A549 (cell line): Measurements from ENCODE around the gene ARHGAP4. TPM values are rescaled to one million over a fixed set of nuclear protein-coding genes. Genes with fewer than 3 reads are reported as not detected.

Source experiments
- ATAC-seq, 2 experiments: fragments of 200-7000 bp in 1 of 2; fragments of >200 bp in 1 of 2; cut with Nextera tagmentation in 1 of 2; cut with Tn5 transposase in 1 of 2; 3 replicates each; pipeline versions ENCODE4 v1.8.0 to v1.9.1; 2018 to 2020; ENCODE audit warnings: mild to moderate bottlenecking in 1 of 2, moderate library complexity in 1 of 2
- CTCF ChIA-PET: fragments of 300-600 bp; sonication (Branson Sonifier 250); formaldehyde crosslinking; extraction: SDS; loops from one replicate; lab custom pipeline; 2021; ENCODE audit warnings: antibody characterized with exemption, inconsistent platforms; lab: Yijun Ruan, JAX
- POLR2A ChIA-PET: fragments of 350-600 bp; formaldehyde crosslinking; extraction: SDS; loops from one replicate; lab custom pipeline; 2021; ENCODE audit warnings: antibody characterized with exemption, inconsistent platforms; lab: Yijun Ruan, JAX
- DNase-seq, 2 experiments: peaks; one replicate each; pipeline versions ENCODE4 v3.0.0 to v3.0.0-alpha.2; 2011 to 2016; ENCODE audit warnings: low read depth in 1 of 2, low spot score in 1 of 2
- FAIRE-seq: peaks from 2 replicates; lab custom pipeline; 2011; peaks lifted over from hg19 to GRCh38; lab: Jason Lieb, UNC
- H3K27ac ChIP-seq, 2 experiments: fragments of >200 bp; sonication (Bioruptor Twin); formaldehyde crosslinking; 3 replicates each; pipeline ENCODE4 v1.5.1; 2016 to 2017
- H3K4me1 ChIP-seq: fragments of >200 bp; sonication (Bioruptor Twin); formaldehyde crosslinking; 3 replicates; pipeline ENCODE4 v1.6.1; 2016
- H3K4me2 ChIP-seq: fragments of >200 bp; sonication (Bioruptor Twin); formaldehyde crosslinking; 3 replicates; pipeline ENCODE4 v1.6.1; 2016
- H3K4me3 ChIP-seq: fragments of >200 bp; sonication (Bioruptor Twin); formaldehyde crosslinking; 3 replicates; pipeline ENCODE4 v1.5.1; 2016
- H3K9me3 ChIP-seq: fragments of >200 bp; sonication (Bioruptor Twin); formaldehyde crosslinking; 3 replicates; pipeline ENCODE4 v1.6.1; 2016
- ATOH8 ChIP-seq: fragments of 250-450 bp; sonication (Bioruptor Pico); IDR thresholded peaks from 2 replicates; pipeline ENCODE4 v1.5.0; 2020; ENCODE audit warnings: low read depth, mild to moderate bottlenecking, moderate library complexity
- BHLHE40 ChIP-seq: IDR thresholded peaks from 2 replicates; pipeline ENCODE4 v1.6.1; 2012; ENCODE audit warnings: low read depth, low read length, inconsistent platforms
- CBX2 ChIP-seq: fragments of 200-600 bp; sonication (generic); IDR thresholded peaks from 2 replicates; pipeline ENCODE4 v1.6.1; 2016; ENCODE audit warnings: low read depth, mild to moderate bottlenecking, borderline replicate concordance
- CEBPB ChIP-seq, 2 experiments: fragments of >200 bp in 1 of 2; sonication (Bioruptor Twin) in 1 of 2; formaldehyde crosslinking in 1 of 2; IDR thresholded peaks; 2 replicates each; pipeline ENCODE4 v1.6.1; 2012 to 2016
- CHD2 ChIP-seq: fragments of 150-350 bp; IDR thresholded peaks from 2 replicates; pipeline ENCODE4 v1.6.1; 2014; ENCODE audit warnings: low read length; ENCODE audit not compliant: partially characterized antibody
- EHF ChIP-seq: fragments of 250-450 bp; sonication (Bioruptor Pico); IDR thresholded peaks from 2 replicates; pipeline ENCODE4 v1.5.0; 2020; ENCODE audit warnings: mild to moderate bottlenecking
- ELK1 ChIP-seq: fragments of 150-350 bp; IDR thresholded peaks from 2 replicates; pipeline ENCODE4 v1.6.1; 2014; ENCODE audit warnings: low read depth, mild to moderate bottlenecking, low read length
- FOSB ChIP-seq: fragments of 250-450 bp; sonication (Bioruptor Pico); IDR thresholded peaks from 2 replicates; pipeline ENCODE4 v1.5.0; 2020; ENCODE audit warnings: mild to moderate bottlenecking, moderate library complexity
- FOSL2 ChIP-seq, 2 experiments: fragments of 450-650 bp in 1 of 2; fragments of >200 bp in 1 of 2; sonication (Bioruptor Twin) in 1 of 2; formaldehyde crosslinking; IDR thresholded peaks; 2 replicates each; pipeline versions ENCODE4 v1.5.0 to v1.6.1; 2016 to 2020; ENCODE audit warnings: mild to moderate bottlenecking in 1 of 2, moderate library complexity in 1 of 2
- HDAC2 ChIP-seq: fragments of 200-600 bp; sonication (generic); IDR thresholded peaks from 2 replicates; pipeline ENCODE4 v1.6.1; 2016
- HMGXB4 ChIP-seq: fragments of 250-450 bp; sonication (Bioruptor Pico); IDR thresholded peaks from 2 replicates; pipeline ENCODE4 v1.5.0; 2021; ENCODE audit warnings: mild to moderate bottlenecking, moderate library complexity, borderline replicate concordance
- JUNB ChIP-seq: fragments of >200 bp; sonication (Bioruptor Twin); formaldehyde crosslinking; IDR thresholded peaks from 2 replicates; pipeline ENCODE4 v1.6.1; 2016
- KDM1A ChIP-seq: fragments of 200-600 bp; sonication (generic); IDR thresholded peaks from 2 replicates; pipeline ENCODE4 v1.6.1; 2016; ENCODE audit warnings: low read depth, mild to moderate bottlenecking
- MAX ChIP-seq: IDR thresholded peaks from 2 replicates; pipeline ENCODE4 v1.6.1; 2012
- MAZ ChIP-seq: fragments of 150-350 bp; IDR thresholded peaks from 2 replicates; pipeline ENCODE4 v1.6.1; 2014; ENCODE audit warnings: antibody characterized with exemption, low read depth, low read length, borderline replicate concordance
- NPAS2 ChIP-seq: fragments of 250-450 bp; sonication (Bioruptor Pico); IDR thresholded peaks from 2 replicates; pipeline ENCODE4 v1.8.0; 2022; ENCODE audit warnings: mild to moderate bottlenecking, moderate library complexity, borderline replicate concordance
- NR3C1 ChIP-seq: fragments of >200 bp; sonication (Bioruptor Twin); formaldehyde crosslinking; IDR thresholded peaks from 3 replicates; pipeline ENCODE4 v1.6.1; 2017
- PBX3 ChIP-seq: IDR thresholded peaks from 2 replicates; pipeline ENCODE4 v1.6.1; 2012
- PHF8 ChIP-seq: fragments of 200-600 bp; sonication (generic); IDR thresholded peaks from 2 replicates; pipeline ENCODE4 v1.6.1; 2016; ENCODE audit warnings: low read depth, mild to moderate bottlenecking, antibody characterized with exemption, moderate library complexity, borderline replicate concordance
- POLR2AphosphoS2 ChIP-seq: conservative IDR thresholded peaks from 2 replicates; pipeline ENCODE4 v1.6.1; 2012; ENCODE audit warnings: low read length, improper control_type of control experiment, inconsistent platforms
- RARB ChIP-seq: fragments of 250-450 bp; sonication (Bioruptor Pico); IDR thresholded peaks from 2 replicates; pipeline ENCODE4 v1.8.0; 2021; ENCODE audit warnings: mild to moderate bottlenecking, moderate library complexity
- REST ChIP-seq: fragments of 200-600 bp; sonication (generic); IDR thresholded peaks from 2 replicates; pipeline ENCODE4 v1.6.1; 2016; ENCODE audit warnings: antibody characterized with exemption, mild to moderate bottlenecking, moderate library complexity
- RFX5 ChIP-seq: fragments of 450-650 bp; IDR thresholded peaks from 2 replicates; pipeline ENCODE4 v1.7.1; 2014; ENCODE audit warnings: antibody characterized with exemption, mild to moderate bottlenecking, moderate library complexity
- RNF2 ChIP-seq: fragments of 200-600 bp; sonication (generic); IDR thresholded peaks from 2 replicates; pipeline ENCODE4 v1.6.1; 2016; ENCODE audit warnings: low read depth, mild to moderate bottlenecking, antibody characterized with exemption, moderate library complexity, borderline replicate concordance
- SREBF2 ChIP-seq: fragments of 450-650 bp; IDR thresholded peaks from 2 replicates; pipeline ENCODE4 v1.6.1; 2014; ENCODE audit warnings: mild to moderate bottlenecking, moderate library complexity
- ZC3H11A ChIP-seq: fragments of 450-650 bp; IDR thresholded peaks from 2 replicates; pipeline ENCODE4 v1.6.1; 2014; ENCODE audit warnings: antibody characterized with exemption, mild to moderate bottlenecking
- ZFP36 ChIP-seq: fragments of 450-650 bp; IDR thresholded peaks from 2 replicates; pipeline ENCODE4 v1.6.1; 2014; ENCODE audit warnings: borderline replicate concordance; ENCODE audit not compliant: partially characterized antibody
- ZSCAN20 ChIP-seq: fragments of 250-450 bp; sonication (Bioruptor Pico); IDR thresholded peaks from 2 replicates; pipeline ENCODE4 v1.8.0; 2022; ENCODE audit warnings: mild to moderate bottlenecking, moderate library complexity
- WGBS: methylation state at CpG from one replicate; pipeline ENCODE4 v1.1.6; 2017; ENCODE audit errors: missing lambda C conversion rate; 5-methylcytosine and 5-hydroxymethylcytosine counted together
- polyA plus RNA-seq, 4 experiments: library from polyadenylated mRNA; depleted of rRNA in 3 of 4; stranded (reverse); fragments of >200 nt; fragmentation: RNase III in 1 of 4; extraction: RNeasy Plus Mini Kit Qiagen cat#74134 plus additional on column Dnase treatment in 1 of 4; gene quantifications; 2 replicates in 3 of 4; 3 replicates in 1 of 4; pipeline ENCODE4 v1.2.3, GENCODE V29; 2011 to 2017

ARHGAP4 gene
- polyA plus RNA-seq, 2 of the 4 experiments (the other 2 are of a cell fraction) = 0.78 to 0.98 TPM

GRCh38 chrX:153887385-153887784, 38.7 kb downstream of the ARHGAP4 start:
- no peaks in the 10 kb centered on the region for H3K9me3 ChIP-seq
- H3K27ac ChIP-seq = no peak overlapping the region
- no peak for ATAC-seq
- ChIA-PET POLR2A (no interaction called here), CTCF (interaction anchor here (1.1 to 1.5 kb wide), 2 partner anchors 28 to 60 kb away, joined by 3 to 6 read pairs; no protein-coding TSS in a partner anchor)
- H3K4me2 ChIP-seq = no peak overlapping the region
- 76% methylated on average over 8 of the region's 8 CpGs for WGBS
- peaks cover 21% of the 10 kb centered on the region for H3K4me1 ChIP-seq
- no peak for DNase-seq
- TF ChIP-seq POLR2AphosphoS2 = no peak
- no peak for TF ChIP-seq ZC3H11A
- no peak for TF ChIP-seq ZFP36
- no peak for TF ChIP-seq NPAS2
- TF ChIP-seq RNF2 = no peak
- TF ChIP-seq CEBPB (IDR thresholded peaks at IDR 0.05) = no peak
- TF ChIP-seq KDM1A = no peak
- no peak for TF ChIP-seq FOSL2 (IDR thresholded peaks at IDR 0.05)
- TF ChIP-seq FOSL2 (CRISPR knock-in tag; IDR thresholded peaks at IDR 0.05) = no peak
- TF ChIP-seq ATOH8 (CRISPR knock-in tag) = no peak
- no peak for TF ChIP-seq CBX2
- TF ChIP-seq FOSB (CRISPR knock-in tag) = no peak
- no peak for TF ChIP-seq RARB (CRISPR knock-in tag)
- TF ChIP-seq MAZ = no peak
- FAIRE-seq = no peak
- H3K4me3 ChIP-seq = no peak overlapping the region

GRCh38 chrX:153886915-153887314, 39.1 kb downstream of the ARHGAP4 start:
- ChIA-PET POLR2A (no interaction called here), CTCF (interaction anchor here (1.1 to 1.5 kb wide), 3 partner anchors 28 to 60 kb away, joined by 3 to 6 read pairs (median 3); no protein-coding TSS in a partner anchor)
- no peak for FAIRE-seq
- Histone ChIP-seq H3K4me2 (no peak overlapping the region), H3K4me1 (peaks cover 21% of the 10 kb centered on the region), H3K9me3 (no peaks in the 10 kb centered on the region), H3K27ac (no peak overlapping the region), H3K4me3 (no peak overlapping the region)
- no peak for DNase-seq
- TF ChIP-seq REST (no peak), ZC3H11A (no peak), HDAC2 (no peak), JUNB (no peak), CBX2 (no peak), EHF (CRISPR knock-in tag) (no peak), MAX (no peak), PHF8 (no peak), FOSL2 (IDR thresholded peaks at IDR 0.05) (no peak), FOSL2 (CRISPR knock-in tag; IDR thresholded peaks at IDR 0.05) (no peak), ZFP36 (no peak), ZSCAN20 (CRISPR knock-in tag) (no peak), RFX5 (no peak), BHLHE40 (no peak), HMGXB4 (CRISPR knock-in tag) (no peak), ELK1 (no peak), SREBF2 (no peak), NR3C1 (no peak), CHD2 (no peak), PBX3 (no peak)
- 60% methylated on average over 13 of the region's 13 CpGs for WGBS
- ATAC-seq = no peak
